ENCODE measurements around the gene SLC2A11. TPM values are rescaled to one million over a fixed set of nuclear protein-coding genes. Genes with fewer than 3 reads are reported as not detected.

SLC2A11 gene
- total RNA-seq, 4 donors from 2014 or later: 3.2 to 12.5 (median 8.7) TPM

DNA sequence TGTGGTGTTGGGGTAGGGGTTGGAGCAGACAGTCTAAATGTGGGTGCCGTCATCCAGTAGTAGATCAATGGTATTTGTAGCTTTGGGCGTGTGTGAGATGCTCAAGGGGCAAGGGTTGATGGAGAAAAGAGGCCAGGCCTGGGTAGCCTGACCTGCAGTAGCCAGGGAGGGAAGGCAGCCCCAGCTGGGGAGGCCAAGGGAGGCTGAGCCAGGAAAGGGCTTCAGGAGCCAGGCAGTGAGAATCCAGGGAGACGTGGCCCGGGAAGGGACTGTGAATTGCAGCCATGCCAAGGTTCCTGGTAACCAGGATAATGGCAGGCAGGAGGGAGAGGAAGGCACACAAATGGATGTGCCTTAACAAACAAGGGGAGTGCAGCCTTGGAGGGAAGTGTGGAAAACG lies 16.4 kb upstream of the SLC2A11 start:
- no peak overlapping the region for H3K4me3 ChIP-seq
- DNase-seq (ENCODE audit: low spot score in 2 of 2): no peak
- H3K27me3 ChIP-seq: no peaks in the 10 kb centered on the region
- TF ChIP-seq EP300 (IDR thresholded peaks at IDR 0.05) (no peak), POLR2AphosphoS5 (IDR thresholded peaks at IDR 0.05) (no peak), POLR2A (IDR thresholded peaks at IDR 0.05) (no peak)
- TF ChIP-seq, protein P1, sequence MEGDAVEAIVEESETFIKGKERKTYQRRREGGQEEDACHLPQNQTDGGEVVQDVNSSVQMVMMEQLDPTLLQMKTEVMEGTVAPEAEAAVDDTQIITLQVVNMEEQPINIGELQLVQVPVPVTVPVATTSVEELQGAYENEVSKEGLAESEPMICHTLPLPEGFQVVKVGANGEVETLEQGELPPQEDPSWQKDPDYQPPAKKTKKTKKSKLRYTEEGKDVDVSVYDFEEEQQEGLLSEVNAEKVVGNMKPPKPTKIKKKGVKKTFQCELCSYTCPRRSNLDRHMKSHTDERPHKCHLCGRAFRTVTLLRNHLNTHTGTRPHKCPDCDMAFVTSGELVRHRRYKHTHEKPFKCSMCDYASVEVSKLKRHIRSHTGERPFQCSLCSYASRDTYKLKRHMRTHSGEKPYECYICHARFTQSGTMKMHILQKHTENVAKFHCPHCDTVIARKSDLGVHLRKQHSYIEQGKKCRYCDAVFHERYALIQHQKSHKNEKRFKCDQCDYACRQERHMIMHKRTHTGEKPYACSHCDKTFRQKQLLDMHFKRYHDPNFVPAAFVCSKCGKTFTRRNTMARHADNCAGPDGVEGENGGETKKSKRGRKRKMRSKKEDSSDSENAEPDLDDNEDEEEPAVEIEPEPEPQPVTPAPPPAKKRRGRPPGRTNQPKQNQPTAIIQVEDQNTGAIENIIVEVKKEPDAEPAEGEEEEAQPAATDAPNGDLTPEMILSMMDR (IDR thresholded peaks at IDR 0.05): no peak
- no peak overlapping the region for H3K27ac ChIP-seq
- H3K4me1 ChIP-seq: peaks cover 21% of the 10 kb centered on the region
- no peaks in the 10 kb centered on the region for H3K9me3 ChIP-seq
- no peaks in the 10 kb centered on the region for H3K36me3 ChIP-seq
- WGBS: 69% methylated on average over 5 of the region's 5 CpGs

DNA sequence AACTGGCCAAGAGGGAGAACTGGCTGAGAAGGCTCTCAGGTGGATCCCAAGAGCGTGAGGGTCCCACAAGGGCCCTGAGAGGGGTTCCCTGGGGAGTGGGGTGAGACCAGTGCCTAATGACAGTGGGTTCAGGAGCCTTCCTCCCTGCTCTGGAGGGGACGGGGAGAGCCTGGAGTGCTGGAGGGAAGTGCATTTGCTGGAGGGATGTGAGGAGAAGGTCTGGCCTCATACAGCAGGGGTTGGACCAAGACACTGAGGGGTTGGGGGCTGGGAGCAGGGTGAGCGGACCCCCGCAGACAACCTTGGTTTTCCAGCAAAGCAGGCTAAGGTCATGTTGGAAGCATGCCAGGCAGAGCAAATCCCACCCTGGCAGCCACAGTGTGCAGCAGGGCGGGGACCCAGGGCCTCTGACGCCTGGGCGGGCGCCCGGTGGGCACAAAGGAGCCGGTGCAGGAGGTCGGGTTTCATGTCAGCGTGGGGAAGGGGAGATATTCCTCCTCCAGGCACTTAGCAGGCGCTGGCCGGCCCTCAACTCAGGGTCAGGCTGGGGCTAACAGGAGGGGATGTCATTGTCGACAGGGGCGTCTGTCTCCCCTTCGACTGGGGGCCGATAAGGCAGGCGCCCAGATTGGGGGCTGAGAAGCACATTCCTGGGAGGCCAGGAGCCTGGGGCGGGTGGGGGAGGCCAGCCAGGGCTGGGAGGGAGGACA lies 15.8 kb upstream of the SLC2A11 start:
- TF ChIP-seq POLR2A (IDR thresholded peaks at IDR 0.05): no peak
- TF ChIP-seq POLR2AphosphoS5 (IDR thresholded peaks at IDR 0.05): no peak
- TF ChIP-seq, protein P1 (IDR thresholded peaks at IDR 0.05): no peak
- no peak for TF ChIP-seq EP300 (IDR thresholded peaks at IDR 0.05)
- DNase-seq (ENCODE audit: low spot score in 2 of 2): no peak
- Histone ChIP-seq H3K9me3 (no peaks in the 10 kb centered on the region), H3K4me1 (peaks cover 27% of the 10 kb centered on the region), H3K27me3 (no peaks in the 10 kb centered on the region), H3K4me3 (no peak overlapping the region), H3K36me3 (no peaks in the 10 kb centered on the region), H3K27ac (no peak overlapping the region)
- WGBS: 80% methylated on average over 20 of the region's 20 CpGs

DNA sequence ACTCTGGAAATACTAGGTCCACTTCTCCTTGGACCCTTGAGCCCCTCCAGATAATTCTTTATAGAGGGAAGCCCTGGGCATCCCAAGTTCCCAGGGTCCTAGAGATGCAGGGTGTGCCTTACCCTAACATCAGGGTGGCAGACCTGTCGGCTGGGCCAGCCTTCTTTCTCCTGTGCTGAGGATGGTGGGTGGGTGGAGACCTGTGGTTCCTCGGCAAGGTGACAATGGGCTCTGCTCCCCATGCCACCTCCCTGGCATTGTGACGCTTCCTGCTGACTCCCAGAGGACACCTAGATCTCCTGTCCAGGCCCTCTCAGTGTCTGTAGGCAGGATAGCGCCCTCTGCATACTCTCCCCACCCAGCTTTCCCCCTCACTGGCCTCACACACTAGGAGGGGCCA lies 15.1 kb upstream of the SLC2A11 start:
- Histone ChIP-seq H3K27me3 (no peaks in the 10 kb centered on the region), H3K27ac (no peak overlapping the region), H3K4me1 (peaks cover 31% of the 10 kb centered on the region), H3K9me3 (no peaks in the 10 kb centered on the region), H3K4me3 (no peak overlapping the region), H3K36me3 (no peaks in the 10 kb centered on the region)
- 82% methylated on average over 2 of the region's 4 CpGs for WGBS
- no peak for TF ChIP-seq POLR2A (IDR thresholded peaks at IDR 0.05)
- TF ChIP-seq, protein P1 (IDR thresholded peaks at IDR 0.05): no peak
- no peak for TF ChIP-seq EP300 (IDR thresholded peaks at IDR 0.05)
- TF ChIP-seq POLR2AphosphoS5 (IDR thresholded peaks at IDR 0.05): no peak
- no peak for DNase-seq (ENCODE audit: low spot score in 2 of 2)

DNA sequence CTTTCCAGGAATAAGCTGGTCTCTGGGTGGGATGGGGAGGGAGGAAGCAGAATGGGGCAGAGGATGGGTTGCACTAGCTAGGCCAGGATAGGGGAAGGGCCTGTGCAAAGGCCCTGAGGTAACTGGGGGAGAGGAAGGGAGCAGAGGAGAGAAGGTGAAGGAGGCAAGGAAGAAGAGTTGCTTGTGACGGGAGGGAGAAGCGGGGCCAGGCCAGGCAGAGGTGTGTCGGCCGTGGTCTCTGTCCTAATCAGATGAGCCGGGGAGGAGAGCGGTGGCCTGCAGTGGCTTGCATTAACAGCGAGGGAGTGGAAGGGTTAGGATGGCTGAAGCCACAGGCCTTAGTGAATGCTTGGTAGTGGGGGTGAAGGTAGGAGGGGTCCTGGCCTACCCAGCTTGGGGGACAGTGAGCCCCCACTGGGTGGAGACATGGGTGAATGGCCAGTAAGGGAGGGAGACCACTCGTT lies 12.9 kb upstream of the SLC2A11 start:
- Histone ChIP-seq H3K4me1 (peaks cover 24% of the 10 kb centered on the region), H3K27ac (no peak overlapping the region), H3K9me3 (no peaks in the 10 kb centered on the region), H3K36me3 (no peaks in the 10 kb centered on the region), H3K27me3 (no peaks in the 10 kb centered on the region), H3K4me3 (no peak overlapping the region)
- DNase-seq (ENCODE audit: low spot score in 2 of 2): no peak
- TF ChIP-seq EP300 (IDR thresholded peaks at IDR 0.05) (no peak), POLR2AphosphoS5 (IDR thresholded peaks at IDR 0.05) (no peak), POLR2A (IDR thresholded peaks at IDR 0.05) (no peak)
- TF ChIP-seq, protein P1 (IDR thresholded peaks at IDR 0.05): no peak
- 80% methylated on average over 8 of the region's 8 CpGs for WGBS

DNA sequence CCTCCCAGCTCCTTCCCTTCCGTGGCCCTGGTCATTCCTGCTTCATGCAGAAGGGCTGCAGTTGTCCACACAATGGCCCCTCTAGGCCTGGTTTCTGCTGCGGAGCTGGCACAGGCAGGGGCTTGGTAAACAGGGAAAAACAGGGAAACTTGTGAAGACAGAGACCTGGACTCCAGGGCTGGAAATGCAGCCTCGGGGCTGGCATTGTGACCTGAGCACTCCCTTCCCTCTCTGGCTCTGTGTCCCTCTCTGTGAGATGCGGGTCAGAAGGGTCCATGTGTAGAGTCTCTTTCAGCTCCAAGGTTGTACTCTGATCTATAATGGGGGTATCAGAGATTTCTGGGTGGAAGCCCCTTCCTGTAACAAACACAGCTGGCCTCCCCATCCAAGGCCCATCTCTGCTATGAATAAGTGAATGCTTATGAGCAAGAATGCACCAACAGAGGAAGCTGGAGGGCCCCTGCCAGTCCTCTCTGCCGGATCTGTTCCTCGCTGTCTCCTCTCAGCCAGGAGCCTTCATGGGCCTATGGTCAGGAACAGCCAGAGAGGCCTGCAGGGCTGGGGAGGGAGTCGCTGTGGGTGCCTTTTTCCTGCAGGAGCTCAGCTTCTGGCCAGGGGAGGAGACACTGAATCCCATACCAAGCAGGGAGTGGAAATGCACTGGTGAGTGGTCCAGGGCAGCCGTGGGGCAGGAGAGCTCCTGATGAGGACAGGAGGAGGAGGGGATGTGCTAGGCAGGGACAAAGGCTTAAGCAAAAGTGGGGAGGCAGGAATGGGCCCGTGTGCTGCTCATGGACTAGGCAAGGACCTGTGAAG lies 12.2 kb upstream of the SLC2A11 start:
- no peak for DNase-seq (ENCODE audit: low spot score in 2 of 2)
- WGBS: 62% methylated on average over 8 of the region's 9 CpGs
- Histone ChIP-seq H3K4me3 (no peak overlapping the region), H3K9me3 (no peaks in the 10 kb centered on the region), H3K36me3 (no peaks in the 10 kb centered on the region), H3K27me3 (no peaks in the 10 kb centered on the region), H3K27ac (no peak overlapping the region), H3K4me1 (peaks cover 25% of the 10 kb centered on the region)
- TF ChIP-seq EP300 (IDR thresholded peaks at IDR 0.05) (no peak), POLR2A (IDR thresholded peaks at IDR 0.05) (no peak), POLR2AphosphoS5 (IDR thresholded peaks at IDR 0.05) (no peak)
- TF ChIP-seq, protein P1 (IDR thresholded peaks at IDR 0.05): no peak

All from suprapubic skin (tissue), 4 donors.